ENCODE measurements around the gene FNTB.

GRCh38 chr14:65102441-65103149, 115.9 kb downstream of the FNTB start, which contains the start of gene MAX:
- TF ChIP-seq CTCF (IDR thresholded peaks at IDR 0.05; ENCODE audit: insufficient read depth, low read length) (no peak), REST (IDR thresholded peaks at IDR 0.05; ENCODE audit: insufficient replicate concordance, low read depth) (no peak), POLR2AphosphoS5 (IDR thresholded peaks at IDR 0.05; ENCODE audit: low read depth) (peak; percentile 57; the same call in 1 of the 2 replicates)

Data from HL-60 (cell line).